ENCODE data around the gene PTX4.

The PTX4 gene

GRCh38 chr16:1494711-1495110 lies 6.0 kb upstream of the PTX4 start:
- no peak for TF ChIP-seq CTCF (IDR thresholded peaks at IDR 0.05; ENCODE audit: low read length, missing control alignments)
- H3K4me3 ChIP-seq (replicated peaks; ENCODE audit: low read depth, low read length): no peak overlapping the region

GRCh38 chr16:1494129-1494640 lies 5.4 kb upstream of the PTX4 start:
- DNase-seq (ENCODE audit: low read depth): peak; percentile 86
- H3K4me3 ChIP-seq (replicated peaks; ENCODE audit: low read depth, low read length): peak overlapping the region; percentile 74
- peak; percentile 83 for TF ChIP-seq CTCF (IDR thresholded peaks at IDR 0.05; ENCODE audit: low read length, missing control alignments)

More at GRCh38 chr16:1494711-1495110, 6.0 kb upstream of the PTX4 start:
- DNase-seq (ENCODE audit: low read depth): peak; percentile 3

- peak overlapping the region; percentile 74 for H3K4me3 ChIP-seq (replicated peaks; ENCODE audit: low read depth, low read length)
- DNase-seq (ENCODE audit: low read depth): peak; percentile 7
- TF ChIP-seq CTCF (IDR thresholded peaks at IDR 0.05; ENCODE audit: low read length, missing control alignments): no peak
Measured at GRCh38 chr16:1493746-1494094, 5.0 kb upstream of the PTX4 start.

- no peak for TF ChIP-seq CTCF (IDR thresholded peaks at IDR 0.05; ENCODE audit: low read length, missing control alignments)
- peak; percentile 83 for DNase-seq (ENCODE audit: low read depth)
- H3K4me3 ChIP-seq (replicated peaks; ENCODE audit: low read depth, low read length): peak within 1 kb of the TSS; percentile 74
Measured at GRCh38 chr16:1492923-1493745, 4.4 kb upstream of the PTX4 start, which contains the start of gene TELO2. Gene TELO2 (plus strand): TSS chr16:1493360. CDS start chr16:1494282, 922 bp downstream.

- peak overlapping the region; percentile 74 for H3K4me3 ChIP-seq (replicated peaks; ENCODE audit: low read depth, low read length)
- no peak for TF ChIP-seq CTCF (IDR thresholded peaks at IDR 0.05; ENCODE audit: low read length, missing control alignments)
- DNase-seq (ENCODE audit: low read depth): no peak
Measured at GRCh38 chr16:1492082-1492922, 3.6 kb upstream of the PTX4 start.

- no peak overlapping the region for H3K4me3 ChIP-seq (replicated peaks; ENCODE audit: low read depth, low read length)
- no peak for TF ChIP-seq CTCF (IDR thresholded peaks at IDR 0.05; ENCODE audit: low read length, missing control alignments)
Measured at GRCh38 chr16:1491327-1491726, 2.6 kb upstream of the PTX4 start.

More at GRCh38 chr16:1491327-1491726, 2.6 kb upstream of the PTX4 start:
- DNase-seq (ENCODE audit: low read depth): no peak
